GM10266 (cell line): ENCODE measurements around the gene NDUFA13.

ENCODE experiments used
- DNase-seq: peaks from one replicate; pipeline ENCODE4 v3.0.0; 2012; ENCODE audit errors: extremely low spot score
- TF ChIP-seq, protein P1 (sequence below): IDR thresholded peaks from 2 replicates; pipeline ENCODE4 v1.5.1; 2012; ENCODE audit warnings: mild to moderate bottlenecking, low read depth; ENCODE audit not compliant: control insufficient read depth, insufficient read depth; ENCODE audit errors: missing control alignments

Gene NDUFA13

DNA sequence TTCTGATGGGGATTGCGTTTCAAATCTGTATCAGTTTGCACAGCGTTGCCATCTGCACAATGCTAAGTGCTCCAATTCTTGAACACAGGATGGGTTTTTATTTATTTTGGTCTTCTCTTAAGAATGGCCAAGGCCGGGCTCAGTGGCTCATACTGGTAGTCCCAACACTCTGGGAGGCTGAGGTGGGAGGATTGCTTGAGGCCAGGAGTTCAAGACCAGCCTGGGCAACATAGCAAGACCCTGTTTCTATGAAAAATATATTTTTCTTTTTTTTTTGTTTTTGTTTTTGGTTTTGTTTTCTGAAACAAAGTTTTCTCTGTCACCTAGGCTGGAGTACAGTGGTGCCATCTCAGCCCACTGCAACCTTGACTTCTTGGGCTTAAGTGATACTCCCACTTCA, 7.2 kb downstream of the NDUFA13 start:
- no peak for DNase-seq
- TF ChIP-seq, protein P1, sequence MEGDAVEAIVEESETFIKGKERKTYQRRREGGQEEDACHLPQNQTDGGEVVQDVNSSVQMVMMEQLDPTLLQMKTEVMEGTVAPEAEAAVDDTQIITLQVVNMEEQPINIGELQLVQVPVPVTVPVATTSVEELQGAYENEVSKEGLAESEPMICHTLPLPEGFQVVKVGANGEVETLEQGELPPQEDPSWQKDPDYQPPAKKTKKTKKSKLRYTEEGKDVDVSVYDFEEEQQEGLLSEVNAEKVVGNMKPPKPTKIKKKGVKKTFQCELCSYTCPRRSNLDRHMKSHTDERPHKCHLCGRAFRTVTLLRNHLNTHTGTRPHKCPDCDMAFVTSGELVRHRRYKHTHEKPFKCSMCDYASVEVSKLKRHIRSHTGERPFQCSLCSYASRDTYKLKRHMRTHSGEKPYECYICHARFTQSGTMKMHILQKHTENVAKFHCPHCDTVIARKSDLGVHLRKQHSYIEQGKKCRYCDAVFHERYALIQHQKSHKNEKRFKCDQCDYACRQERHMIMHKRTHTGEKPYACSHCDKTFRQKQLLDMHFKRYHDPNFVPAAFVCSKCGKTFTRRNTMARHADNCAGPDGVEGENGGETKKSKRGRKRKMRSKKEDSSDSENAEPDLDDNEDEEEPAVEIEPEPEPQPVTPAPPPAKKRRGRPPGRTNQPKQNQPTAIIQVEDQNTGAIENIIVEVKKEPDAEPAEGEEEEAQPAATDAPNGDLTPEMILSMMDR: no peak

DNA sequence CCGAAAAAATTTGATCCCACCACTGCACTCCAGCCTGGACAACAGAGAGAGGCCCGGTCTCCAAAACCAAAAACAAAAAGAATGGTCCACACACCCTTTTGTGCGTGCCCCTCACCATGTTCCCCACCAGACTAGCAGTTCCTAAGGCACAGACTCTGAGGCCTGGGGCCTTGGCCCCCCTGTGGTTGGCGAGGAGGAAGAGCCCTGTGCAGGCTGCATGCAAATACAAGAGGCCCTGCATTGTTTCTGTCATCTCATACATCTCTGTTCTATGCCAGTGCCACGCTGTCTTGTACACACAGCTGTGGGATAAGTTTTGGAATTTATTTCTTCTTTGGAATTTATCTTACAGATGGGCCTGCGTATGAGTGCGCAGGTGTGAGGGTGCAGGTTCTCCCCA, 8.0 kb downstream of the NDUFA13 start:
- no peak for DNase-seq
- TF ChIP-seq, protein P1: no peak

DNA sequence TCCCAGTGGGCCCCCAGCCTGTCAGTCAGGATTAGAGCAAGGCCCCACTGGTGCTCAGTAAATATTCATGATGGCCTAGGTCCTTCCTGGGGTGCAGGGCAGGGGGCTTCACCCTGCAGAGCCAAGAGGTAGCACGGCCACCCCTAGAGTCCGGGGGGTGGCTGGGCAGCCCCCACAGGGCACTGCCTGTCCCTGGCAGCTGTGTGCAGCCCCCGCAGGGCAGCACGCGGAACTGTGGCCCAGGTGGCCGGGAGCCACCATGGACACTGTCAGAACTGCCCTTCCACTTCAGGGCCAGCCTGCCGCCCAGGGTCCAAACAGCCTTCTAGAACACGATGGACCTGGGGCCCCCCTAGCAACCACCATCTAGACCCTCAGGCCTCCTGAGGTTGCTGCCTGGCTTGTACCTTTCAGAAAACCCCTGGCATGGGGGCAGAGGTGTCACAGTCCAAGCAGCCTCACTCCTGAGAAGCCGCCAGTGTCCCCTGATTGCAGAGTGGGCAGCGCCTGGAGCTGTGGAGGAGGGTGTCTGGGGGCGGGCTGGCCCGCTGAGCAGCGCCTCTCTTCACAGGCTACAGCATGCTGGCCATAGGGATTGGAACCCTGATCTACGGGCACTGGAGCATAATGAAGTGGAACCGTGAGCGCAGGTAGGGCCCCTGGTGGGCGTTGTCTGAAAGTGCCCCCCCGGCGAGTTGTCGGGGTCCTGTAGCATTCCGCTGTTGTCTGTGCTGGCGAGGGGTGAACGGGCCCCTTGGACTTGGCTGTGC, 9.8 kb downstream of the NDUFA13 start:
- TF ChIP-seq, protein P1: no peak
- no peak for DNase-seq

DNA sequence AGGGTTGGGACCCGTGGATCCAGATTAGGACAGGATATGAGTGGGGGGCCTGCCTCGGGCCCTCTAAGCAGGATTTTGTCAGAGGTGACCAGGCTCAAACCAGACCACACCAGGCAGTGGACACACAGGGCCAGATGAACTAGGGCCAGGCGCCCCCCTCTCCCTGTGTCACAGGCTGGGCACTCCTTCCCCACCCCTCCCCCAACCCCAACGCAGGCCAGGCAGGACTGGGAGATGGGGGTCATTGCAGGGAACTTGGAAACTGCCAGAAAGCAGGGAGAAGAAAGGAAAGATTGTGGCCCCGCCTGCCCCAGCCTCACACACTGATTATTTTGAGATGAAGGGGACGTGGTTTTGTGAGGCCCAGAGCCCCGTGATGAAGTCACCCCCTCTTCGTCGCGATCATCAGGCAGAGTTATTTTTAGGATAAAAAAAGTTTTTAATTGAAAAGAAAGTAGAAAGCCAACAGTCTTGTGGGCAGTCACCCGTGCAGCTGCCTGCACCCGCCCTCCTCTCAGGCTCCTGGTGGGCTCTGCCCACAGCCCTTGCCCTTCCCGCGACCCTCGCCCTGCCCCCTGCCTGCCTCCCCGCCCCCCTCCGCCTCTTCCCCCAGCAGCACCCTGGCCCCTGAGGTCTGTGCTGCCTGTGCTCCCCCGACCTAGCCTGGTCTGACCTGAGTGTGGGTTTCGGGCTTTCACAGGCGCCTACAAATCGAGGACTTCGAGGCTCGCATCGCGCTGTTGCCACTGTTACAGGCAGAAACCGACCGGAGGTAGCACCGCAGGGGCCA, 10.8 kb downstream of the NDUFA13 start:
- peak; percentile 82 for DNase-seq
- TF ChIP-seq, protein P1: no peak

DNA sequence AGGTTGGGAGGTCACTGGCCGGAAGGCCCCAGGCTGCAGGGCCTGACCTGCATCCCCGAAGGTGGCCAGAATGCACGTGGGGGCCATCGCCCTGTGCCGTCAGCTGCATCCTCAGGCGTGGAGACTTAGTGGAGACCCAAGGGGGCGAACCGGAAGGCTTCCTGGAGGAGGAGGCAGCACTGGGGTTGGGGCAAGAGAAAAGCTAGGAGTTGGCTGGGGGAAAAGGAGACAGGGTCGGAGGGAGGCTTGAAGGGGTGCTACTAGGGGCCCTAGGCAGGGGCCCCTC, 11.3 kb downstream of the NDUFA13 start:
- no peak for DNase-seq
- TF ChIP-seq, protein P1: no peak

DNA sequence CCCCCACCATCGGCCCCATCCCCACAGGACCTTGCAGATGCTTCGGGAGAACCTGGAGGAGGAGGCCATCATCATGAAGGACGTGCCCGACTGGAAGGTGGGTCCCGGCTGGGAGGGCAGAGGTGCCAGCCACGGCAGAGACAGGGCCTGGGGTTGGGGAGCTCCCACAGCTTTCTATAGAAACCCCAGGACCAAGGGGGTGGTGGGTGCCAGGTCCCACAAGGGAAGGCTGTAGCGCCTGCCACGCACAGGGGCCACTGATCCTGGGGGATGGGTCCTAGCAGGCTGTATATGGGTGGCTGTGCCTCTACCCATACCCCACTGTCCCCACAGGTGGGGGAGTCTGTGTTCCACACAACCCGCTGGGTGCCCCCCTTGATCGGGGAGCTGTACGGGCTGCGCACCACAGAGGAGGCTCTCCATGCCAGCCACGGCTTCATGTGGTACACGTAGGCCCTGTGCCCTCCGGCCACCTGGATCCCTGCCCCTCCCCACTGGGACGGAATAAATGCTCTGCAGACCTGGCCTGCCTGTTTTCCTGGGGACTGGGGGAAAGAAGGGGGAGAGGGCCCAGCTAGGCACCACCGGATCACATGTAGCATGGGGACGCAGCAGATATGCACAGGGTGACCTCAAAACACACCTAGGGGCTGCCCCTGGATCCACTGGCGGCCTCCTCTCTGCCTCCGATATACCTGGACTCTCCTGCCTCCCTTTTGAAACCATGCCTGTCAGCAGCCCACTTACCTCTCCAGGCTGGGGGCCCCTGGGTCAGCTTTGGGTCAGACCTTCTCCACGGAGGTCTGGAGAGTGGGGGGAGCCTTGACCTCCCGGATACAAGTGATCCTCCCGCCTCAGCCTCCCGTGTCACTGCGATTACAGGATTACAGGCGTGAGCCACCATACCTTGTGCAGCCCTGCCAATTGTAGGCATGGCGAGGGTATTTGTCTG, 11.9 kb downstream of the NDUFA13 start:
- DNase-seq: no peak
- TF ChIP-seq, protein P1: no peak
